NCI-H1436 (cell line): Measurements from ENCODE around the gene RSAD2.
A peak's percentile ranks its signal among the peaks of the same experiment; 100 is the strongest.
"Not testable (repeated sequence)": the region's sequence is repeated elsewhere in the genome, so short reads cannot be mapped to it uniquely, and the experiment has no call there.

Source experiments
- DNase-seq: peaks from one replicate; lab custom pipeline; 2025; lab: John Stamatoyannopoulos, UW

Gene RSAD2, protein sequence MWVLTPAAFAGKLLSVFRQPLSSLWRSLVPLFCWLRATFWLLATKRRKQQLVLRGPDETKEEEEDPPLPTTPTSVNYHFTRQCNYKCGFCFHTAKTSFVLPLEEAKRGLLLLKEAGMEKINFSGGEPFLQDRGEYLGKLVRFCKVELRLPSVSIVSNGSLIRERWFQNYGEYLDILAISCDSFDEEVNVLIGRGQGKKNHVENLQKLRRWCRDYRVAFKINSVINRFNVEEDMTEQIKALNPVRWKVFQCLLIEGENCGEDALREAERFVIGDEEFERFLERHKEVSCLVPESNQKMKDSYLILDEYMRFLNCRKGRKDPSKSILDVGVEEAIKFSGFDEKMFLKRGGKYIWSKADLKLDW

DNA sequence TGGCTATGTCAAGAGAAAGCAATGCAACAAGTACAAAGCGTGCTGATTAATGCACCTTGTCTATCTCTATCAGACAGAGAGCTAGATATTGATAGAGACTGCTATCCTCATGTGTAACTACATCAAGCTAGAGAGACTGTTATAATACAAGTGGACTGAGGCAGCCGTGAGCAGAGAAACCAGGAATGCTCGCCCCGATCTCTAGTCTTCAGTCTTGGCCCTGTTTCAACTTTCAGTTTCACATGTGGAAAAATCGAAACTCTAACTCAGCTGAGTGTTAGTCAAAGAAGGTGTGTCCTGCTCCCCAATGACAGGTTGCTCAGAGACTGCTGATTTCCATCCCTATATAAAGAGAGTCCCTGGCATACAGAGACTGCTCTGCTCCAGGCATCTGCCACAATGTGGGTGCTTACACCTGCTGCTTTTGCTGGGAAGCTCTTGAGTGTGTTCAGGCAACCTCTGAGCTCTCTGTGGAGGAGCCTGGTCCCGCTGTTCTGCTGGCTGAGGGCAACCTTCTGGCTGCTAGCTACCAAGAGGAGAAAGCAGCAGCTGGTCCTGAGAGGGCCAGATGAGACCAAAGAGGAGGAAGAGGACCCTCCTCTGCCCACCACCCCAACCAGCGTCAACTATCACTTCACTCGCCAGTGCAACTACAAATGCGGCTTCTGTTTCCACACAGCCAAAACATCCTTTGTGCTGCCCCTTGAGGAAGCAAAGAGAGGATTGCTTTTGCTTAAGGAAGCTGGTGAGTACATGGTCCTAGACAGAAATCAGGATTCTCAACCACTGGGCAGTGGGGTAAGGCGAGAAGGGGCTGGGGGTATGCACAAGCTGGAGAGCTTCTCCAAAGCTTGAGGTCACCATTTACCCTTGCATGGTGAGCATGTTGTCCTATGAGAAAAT, at the start of gene RSAD2:
RSAD2 (plus strand) TSS at position 376 of the 903 bp plus-strand sequence; CDS start at position 400, 24 bp downstream.
- DNase-seq: no peak

GRCh38 chr2:6828299-6828584, 49.3 kb upstream of the RSAD2 start:
- peak; percentile 44 for DNase-seq

DNA sequence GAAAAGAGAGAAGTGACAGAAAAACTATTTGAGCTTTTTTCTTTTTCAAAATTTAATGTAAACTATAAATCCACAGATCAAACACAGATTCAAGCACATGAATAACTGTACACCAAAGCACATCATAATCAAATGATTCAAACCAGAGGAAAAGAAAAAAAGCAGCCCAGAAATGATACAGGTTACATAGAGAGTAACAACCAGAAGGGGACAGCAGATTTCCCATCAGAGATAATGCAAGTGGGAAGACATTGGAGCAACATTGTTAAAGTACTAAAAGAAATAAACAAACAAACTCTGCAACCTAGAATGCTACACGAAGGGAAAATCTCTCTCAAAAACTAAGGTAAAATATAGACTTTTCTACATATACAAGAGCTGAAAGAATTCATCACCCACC, 46.3 kb upstream of the RSAD2 start:
- DNase-seq: no peak

GRCh38 chr2:6832596-6833299, 44.8 kb upstream of the RSAD2 start:
- DNase-seq: no peak

GRCh38 chr2:6833300-6833604, 44.3 kb upstream of the RSAD2 start:
- DNase-seq: no peak

- no peak for DNase-seq
These were observed 43.4 kb upstream of the RSAD2 start for GRCh38 chr2:6834163-6834562.

DNA sequence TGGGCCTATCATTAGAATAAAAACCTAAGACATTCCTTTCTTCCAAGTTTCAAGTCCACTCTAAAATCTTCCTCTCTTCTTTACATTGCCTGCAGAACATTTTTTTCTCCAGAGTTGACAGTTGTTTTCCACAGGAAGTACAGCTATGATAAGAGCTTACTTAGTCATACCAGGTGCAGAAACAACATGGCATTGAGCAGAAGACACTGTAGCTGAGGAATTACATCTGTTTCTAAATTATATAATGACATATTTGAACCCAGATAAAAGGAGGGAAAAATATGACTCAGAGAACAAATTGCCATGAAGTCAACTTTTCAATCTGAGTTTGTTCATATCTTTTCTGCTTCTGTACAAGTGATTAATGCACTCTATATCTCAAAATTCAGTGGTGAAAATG, 42.1 kb upstream of the RSAD2 start:
- no peak for DNase-seq

GRCh38 chr2:6838673-6839319, 38.8 kb upstream of the RSAD2 start:
- DNase-seq: no peak

GRCh38 chr2:6841537-6842287, 35.9 kb upstream of the RSAD2 start:
- DNase-seq: no peak

- DNase-seq: no peak
These were observed 32.3 kb upstream of the RSAD2 start for GRCh38 chr2:6845312-6845711.

DNA sequence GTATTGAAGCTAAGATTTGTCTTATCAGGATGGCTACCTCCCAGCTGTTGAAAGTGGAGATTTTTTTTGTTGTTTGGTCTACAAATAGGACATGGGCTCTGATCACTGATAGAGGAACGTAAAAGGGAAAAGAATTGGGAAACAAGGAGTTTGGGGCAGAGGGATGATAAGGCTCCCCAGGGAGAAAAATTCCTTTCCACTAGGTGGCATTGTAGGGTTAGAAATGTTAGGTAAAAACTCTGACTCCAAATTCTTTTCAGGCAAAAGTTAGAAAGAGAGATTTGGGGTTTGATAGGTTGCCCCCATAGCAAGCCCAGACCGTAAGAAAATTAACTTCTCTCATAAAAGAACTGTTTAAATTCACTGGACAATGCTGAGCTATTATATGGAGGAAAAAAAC, 31.7 kb upstream of the RSAD2 start:
- DNase-seq: no peak

GRCh38 chr2:6846540-6846939, 31.0 kb upstream of the RSAD2 start:
- DNase-seq: no peak

DNA sequence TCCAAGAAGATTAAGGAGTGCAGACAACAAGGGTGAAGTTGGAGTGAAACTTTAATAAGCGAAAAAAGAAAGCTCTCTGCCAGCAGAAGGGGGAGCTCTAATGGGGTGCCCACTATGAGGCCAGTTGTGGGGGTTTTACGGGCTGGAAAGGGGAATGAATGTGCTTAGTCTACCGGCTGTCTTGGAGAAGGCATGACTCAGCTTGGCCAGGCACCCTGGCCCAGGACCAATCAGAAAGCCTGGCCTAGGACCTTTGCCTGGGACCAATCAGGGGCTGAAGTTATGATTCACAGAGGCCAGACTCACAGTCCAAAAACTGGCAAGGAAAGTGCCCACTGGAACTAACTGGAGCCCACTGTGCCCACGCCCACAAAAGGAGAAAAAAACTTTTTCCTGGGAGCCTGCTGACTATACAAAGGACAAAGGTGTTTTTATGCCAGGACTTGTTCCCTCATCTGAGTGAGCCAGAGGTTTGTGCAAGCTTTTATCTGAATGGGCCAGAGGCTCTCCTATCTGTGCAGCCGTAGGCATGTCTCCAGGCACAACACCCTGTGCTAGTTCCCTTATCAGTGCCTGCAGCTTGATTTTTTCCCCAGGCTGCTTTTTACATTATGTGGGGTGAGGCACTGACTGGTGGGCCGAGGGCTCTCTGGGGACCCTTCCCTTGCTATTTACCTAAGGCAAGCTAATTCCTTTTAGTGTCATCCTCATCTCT, 30.5 kb upstream of the RSAD2 start:
- DNase-seq: no peak

DNA sequence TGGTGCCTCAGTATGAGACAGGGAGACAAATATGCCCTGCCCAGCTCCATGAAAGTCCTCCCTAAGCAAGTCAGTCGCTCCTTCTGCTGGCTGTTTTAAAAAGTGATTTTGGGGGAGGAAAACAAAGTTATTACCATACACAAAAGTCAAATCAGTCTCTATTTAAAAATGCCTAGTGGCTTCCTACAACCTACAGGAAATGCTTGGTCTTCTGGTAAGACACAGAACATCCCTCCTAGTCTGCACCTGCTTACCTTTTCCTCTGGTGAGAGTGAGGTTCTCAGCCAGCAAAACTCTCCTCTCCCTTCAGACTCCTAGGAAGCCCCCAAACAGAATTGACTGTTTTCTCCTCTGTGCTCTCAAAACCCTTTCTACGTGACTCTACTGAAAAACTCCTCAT, 25.4 kb upstream of the RSAD2 start:
- DNase-seq: no peak

DNA sequence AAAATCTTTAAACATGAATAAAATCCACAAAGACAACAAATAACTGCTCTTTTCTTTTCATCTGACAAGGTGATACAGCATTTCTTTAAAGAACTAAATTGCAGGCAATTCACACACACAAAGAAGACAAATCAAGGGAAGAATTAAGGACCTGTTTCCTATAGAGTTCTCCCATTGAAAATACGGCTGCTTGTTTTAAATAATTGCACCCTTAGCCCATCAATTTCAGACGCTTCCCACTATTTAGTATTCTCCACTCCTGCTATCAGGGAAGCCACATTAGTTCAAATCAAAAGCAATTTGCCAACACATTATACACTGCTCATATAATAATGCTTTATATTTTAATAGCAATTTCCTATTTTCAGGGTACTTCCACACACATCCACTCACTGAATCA, 23.2 kb upstream of the RSAD2 start:
- peak; percentile 26 for DNase-seq

DNA sequence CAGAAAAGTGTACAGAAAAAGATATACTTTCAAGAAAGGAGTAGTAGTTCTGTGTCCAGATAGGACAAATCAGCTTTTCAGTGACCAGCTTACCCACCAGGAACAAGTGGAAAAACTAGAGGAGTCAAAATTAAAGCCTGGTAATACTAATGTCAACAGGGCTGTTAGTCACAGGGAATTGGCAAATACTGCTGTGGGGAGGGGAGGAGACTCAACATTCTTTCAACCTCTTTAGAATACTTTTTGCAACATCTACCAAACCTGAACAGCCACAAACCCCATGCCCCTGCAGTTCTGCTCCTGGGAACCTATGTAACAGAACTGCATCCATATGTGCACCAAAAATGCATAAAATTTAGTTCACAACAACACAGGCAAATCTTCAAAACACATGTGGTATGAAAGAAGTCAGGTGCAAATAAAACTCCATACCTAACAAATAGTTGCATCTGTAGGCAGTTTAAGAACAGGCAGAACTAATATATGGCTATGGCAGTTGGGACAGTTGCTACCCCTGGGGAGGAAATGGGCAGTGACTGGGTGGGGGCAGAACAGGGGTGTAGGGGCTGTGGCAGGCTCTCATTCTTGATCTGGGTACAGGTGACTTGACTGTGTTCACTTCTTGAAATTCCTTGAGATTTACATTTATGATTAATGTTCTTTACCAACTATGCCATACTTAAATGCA, 21.6 kb upstream of the RSAD2 start:
- no peak for DNase-seq

DNA sequence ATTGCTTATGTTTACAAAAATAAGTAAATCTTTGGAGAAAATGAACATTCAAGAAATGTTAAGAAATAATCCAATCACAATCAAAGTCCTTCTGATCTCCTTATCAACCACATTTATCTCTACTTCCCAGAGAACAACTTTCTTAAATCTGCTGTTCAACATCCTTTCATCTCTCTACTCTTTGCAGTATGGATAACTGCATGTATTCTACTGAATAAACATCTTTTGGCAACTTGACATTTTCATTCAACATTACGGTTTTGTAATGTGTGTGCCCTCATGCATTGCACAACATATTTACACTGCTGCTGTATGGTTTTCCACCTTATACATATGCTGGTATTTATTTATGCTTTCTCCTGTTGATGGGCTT, 21.0 kb upstream of the RSAD2 start:
- DNase-seq: no peak

- DNase-seq: not testable (repeated sequence)
These were observed 19.0 kb upstream of the RSAD2 start for GRCh38 chr2:6858466-6859027.

DNA sequence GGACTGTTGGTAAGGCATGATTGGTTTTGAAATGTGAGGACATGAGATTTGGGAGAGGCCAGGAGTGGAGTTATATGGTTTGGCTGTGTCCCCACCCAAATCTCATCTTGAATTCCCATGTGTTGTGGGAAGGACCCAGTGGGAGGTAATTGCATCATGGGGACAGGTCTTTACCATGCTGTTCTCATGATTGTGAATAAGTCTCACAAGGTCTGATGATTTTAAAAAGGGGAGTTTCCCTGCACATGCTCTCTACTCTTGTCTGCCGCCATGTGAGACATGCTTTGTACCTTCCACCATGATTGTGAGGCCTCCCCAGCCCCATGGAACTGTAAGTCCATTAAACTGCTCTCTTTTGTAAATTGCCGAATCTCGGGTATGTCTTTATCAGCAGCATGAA, 17.3 kb upstream of the RSAD2 start:
- no peak for DNase-seq

- no peak for DNase-seq
These were observed 13.8 kb upstream of the RSAD2 start for GRCh38 chr2:6863792-6864191.
